Astrocyte (in vitro differentiated cells and primary cell): ENCODE data around the gene CRYAB. TPM values are rescaled to one million over a fixed set of nuclear protein-coding genes. Genes with fewer than 3 reads are reported as not detected.

ENCODE experiments used
- DNase-seq: peaks from one replicate; pipeline ENCODE4 v3.0.0-alpha.2; 2010; ENCODE audit warnings: low read depth
- FAIRE-seq: peaks from 2 replicates; lab custom pipeline; 2011; peaks lifted over from hg19 to GRCh38; lab: Jason Lieb, UNC
- H2AFZ ChIP-seq: 2 replicates; pipeline ENCODE4 v1.6.0; 2012; ENCODE audit warnings: low read depth, low read length, inconsistent platforms
- H3K27ac ChIP-seq: 2 replicates; pipeline ENCODE4 v1.5.1; 2011; ENCODE audit warnings: low read depth, low read length, inconsistent platforms
- H3K27me3 ChIP-seq: 2 replicates; pipeline ENCODE4 v1.6.0; 2011; ENCODE audit warnings: low read length, inconsistent platforms; ENCODE audit not compliant: insufficient read depth
- H3K36me3 ChIP-seq: 2 replicates; pipeline ENCODE4 v1.5.1; 2011; ENCODE audit warnings: low read length, inconsistent platforms; ENCODE audit not compliant: insufficient read depth
- H3K4me1 ChIP-seq: 2 replicates; pipeline ENCODE4 v1.5.1; 2011; ENCODE audit warnings: low read length, inconsistent platforms; ENCODE audit not compliant: insufficient read depth
- H3K4me2 ChIP-seq: 2 replicates; pipeline ENCODE4 v1.6.0; 2012; ENCODE audit warnings: low read length, inconsistent platforms
- H3K4me3 ChIP-seq: 2 replicates; pipeline ENCODE4 v1.5.1; 2011; ENCODE audit warnings: low read depth, mild to moderate bottlenecking, low read length, inconsistent platforms; ENCODE audit not compliant: insufficient read depth
- H3K79me2 ChIP-seq: 2 replicates; pipeline ENCODE4 v1.6.0; 2012; ENCODE audit warnings: mild to moderate bottlenecking, low read length, inconsistent platforms; ENCODE audit not compliant: insufficient read depth
- H3K9ac ChIP-seq: 2 replicates; pipeline ENCODE4 v1.6.0; 2012; ENCODE audit warnings: mild to moderate bottlenecking, low read length, inconsistent platforms
- H3K9me3 ChIP-seq: 2 replicates; pipeline ENCODE4 v1.5.1; 2012; ENCODE audit warnings: low read depth, mild to moderate bottlenecking, low read length, inconsistent platforms; ENCODE audit not compliant: insufficient read depth
- H4K20me1 ChIP-seq: 2 replicates; pipeline ENCODE4 v1.6.0; 2012; ENCODE audit warnings: low read length, inconsistent platforms; ENCODE audit not compliant: insufficient read depth
- H3K27ac Mint-ChIP-seq: one replicate; pipeline ENCODE4 v1.8.0; 2021; ENCODE audit warnings: mild to moderate bottlenecking, mixed read lengths; ENCODE audit not compliant: unreplicated experiment
- H3K27me3 Mint-ChIP-seq: one replicate; pipeline ENCODE4 v1.8.0; 2021; ENCODE audit warnings: low read depth, mixed read lengths; ENCODE audit not compliant: unreplicated experiment
- H3K36me3 Mint-ChIP-seq: one replicate; pipeline ENCODE4 v1.8.0; 2021; ENCODE audit warnings: low read depth, mixed read lengths; ENCODE audit not compliant: unreplicated experiment
- H3K4me1 Mint-ChIP-seq: one replicate; pipeline ENCODE4 v1.8.0; 2021; ENCODE audit warnings: low read depth, mixed read lengths; ENCODE audit not compliant: unreplicated experiment
- H3K4me3 Mint-ChIP-seq: one replicate; pipeline ENCODE4 v1.8.0; 2021; ENCODE audit warnings: mild to moderate bottlenecking, moderate library complexity, mixed read lengths; ENCODE audit not compliant: unreplicated experiment
- H3K9me3 Mint-ChIP-seq: one replicate; pipeline ENCODE4 v1.8.0; 2021; ENCODE audit warnings: mild to moderate bottlenecking, mixed read lengths; ENCODE audit not compliant: unreplicated experiment
- CTCF ChIP-seq: IDR thresholded peaks from 2 replicates; pipeline ENCODE4 v1.5.1; 2011; ENCODE audit warnings: low read depth, mild to moderate bottlenecking, inconsistent platforms, low read length, moderate library complexity; ENCODE audit not compliant: insufficient read depth
- EZH2 ChIP-seq: IDR thresholded peaks from 2 replicates; pipeline ENCODE4 v1.6.1; 2012; ENCODE audit warnings: mild to moderate bottlenecking, low read length, inconsistent platforms; ENCODE audit not compliant: insufficient read depth
- total RNA-seq: library from RNA; stranded (reverse); gene quantifications from 2 replicates; pipeline ENCODE4 v1.2.1, GENCODE V29; 2021

CRYAB gene
- total RNA-seq, 1 donor from 2014 or later, result 5.7 TPM

DNA sequence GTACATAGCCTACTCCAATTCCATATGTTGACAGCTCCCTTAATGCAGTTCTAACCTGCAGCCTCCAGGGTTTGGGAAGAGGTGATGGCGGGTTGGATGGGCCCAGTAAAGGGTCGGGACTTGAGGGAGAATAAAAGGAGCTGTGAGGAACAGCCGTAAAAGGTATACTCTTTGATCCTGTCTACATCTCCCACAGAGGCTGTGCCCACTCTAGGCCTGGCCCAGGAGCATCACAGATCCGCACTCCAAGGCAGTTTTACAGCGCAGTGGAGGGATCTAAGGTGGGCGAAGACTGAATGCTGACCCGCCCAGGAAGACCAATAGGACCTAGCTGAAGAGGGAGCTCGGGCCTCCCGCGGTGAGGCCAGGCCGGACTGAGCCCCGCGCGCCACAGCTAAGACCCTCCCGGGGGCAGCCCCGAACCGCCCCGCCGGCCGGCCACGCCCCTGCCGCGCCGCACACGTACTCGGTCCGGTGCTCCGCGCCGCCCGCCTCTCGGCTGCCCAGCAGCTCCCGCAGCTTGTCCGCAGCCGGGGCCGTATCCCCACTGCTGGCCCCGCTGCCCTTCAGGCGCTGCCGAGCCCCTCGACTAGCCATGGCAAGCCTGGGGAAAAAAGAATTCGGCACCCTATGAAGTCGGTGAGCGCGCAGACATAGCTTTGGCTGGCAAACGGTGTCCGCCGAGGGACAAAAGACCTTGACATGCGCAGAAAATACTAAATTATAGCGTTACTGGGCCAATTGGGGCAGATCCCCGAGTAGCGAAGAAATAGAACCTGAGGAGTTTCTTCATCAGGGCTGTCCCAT, 40.5 kb downstream of the CRYAB start, which contains the start of gene ALG9:
Gene ALG9, minus strand, starts transcription at position 696 of the 807 bp plus-strand sequence. Its CDS starts 99 bp downstream, at position 597.
- peak within 1 kb of the TSS; percentile 82 for H3K4me2 ChIP-seq
- H3K4me1 ChIP-seq, result peaks cover 9% of the 10 kb centered on the region
- H4K20me1 ChIP-seq, result no peaks in the 10 kb centered on the region
- peak; percentile 67 for FAIRE-seq
- H3K9me3 Mint-ChIP-seq, result no peaks in the 10 kb centered on the region
- H3K4me1 Mint-ChIP-seq, result peaks cover 2% of the 10 kb centered on the region
- H3K9me3 ChIP-seq, result no peaks in the 10 kb centered on the region
- peak within 1 kb of the TSS; percentile 85 for H3K4me3 ChIP-seq
- peak within 1 kb of the TSS; percentile 90 for H2AFZ ChIP-seq
- peaks cover 6% of the 10 kb centered on the region for H3K36me3 ChIP-seq
- no peaks in the 10 kb centered on the region for H3K27me3 ChIP-seq
- peak within 1 kb of the TSS; percentile 73 for H3K27ac Mint-ChIP-seq
- peak within 1 kb of the TSS; percentile 95 for H3K4me3 Mint-ChIP-seq
- peak within 1 kb of the TSS; percentile 83 for H3K27ac ChIP-seq
- peaks cover 6% of the 10 kb centered on the region for H3K36me3 Mint-ChIP-seq
- no peaks in the 10 kb centered on the region for H3K27me3 Mint-ChIP-seq
- DNase-seq, result peak; percentile 78
- peaks cover 9% of the 10 kb centered on the region for H3K79me2 ChIP-seq
- TF ChIP-seq EZH2, result no peak
- TF ChIP-seq CTCF, result peak; percentile 26
- peak within 1 kb of the TSS; percentile 86 for H3K9ac ChIP-seq

DNA sequence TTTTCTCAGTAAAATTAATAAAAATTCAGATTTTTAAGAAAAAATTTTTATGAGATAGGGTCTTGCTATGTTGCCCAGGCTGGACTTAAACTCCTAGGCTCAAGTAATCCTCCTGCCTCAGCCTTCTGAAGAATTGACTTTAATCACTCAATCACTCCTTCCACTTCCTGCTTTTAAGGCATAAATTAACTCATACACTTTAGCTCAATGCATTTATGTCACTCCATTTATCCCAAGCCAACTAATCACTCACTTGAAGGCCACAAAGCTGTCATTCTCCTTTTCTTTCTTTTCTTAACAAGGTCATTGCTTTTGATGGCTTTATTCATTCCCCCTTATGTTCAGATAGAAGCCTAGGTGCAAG, 41.1 kb downstream of the CRYAB start:
- Histone ChIP-seq H3K27ac (no peak overlapping the region), H3K4me2 (peak overlapping the region; percentile 82), H3K27me3 (no peaks in the 10 kb centered on the region), H2AFZ (peak overlapping the region; percentile 90), H3K9ac (peak overlapping the region; percentile 86), H3K36me3 (peaks cover 6% of the 10 kb centered on the region), H3K4me1 (peaks cover 9% of the 10 kb centered on the region), H3K9me3 (no peaks in the 10 kb centered on the region), H3K79me2 (peaks cover 9% of the 10 kb centered on the region), H4K20me1 (no peaks in the 10 kb centered on the region), H3K4me3 (peak overlapping the region; percentile 85)
- DNase-seq (no peak), FAIRE-seq (no peak)
- H3K27me3 Mint-ChIP-seq, result no peaks in the 10 kb centered on the region
- H3K4me1 Mint-ChIP-seq, result peaks cover 2% of the 10 kb centered on the region
- no peak for TF ChIP-seq EZH2
- no peak for TF ChIP-seq CTCF
- no peaks in the 10 kb centered on the region for H3K9me3 Mint-ChIP-seq
- peak overlapping the region; percentile 95 for H3K4me3 Mint-ChIP-seq
- H3K27ac Mint-ChIP-seq, result no peak overlapping the region
- peaks cover 4% of the 10 kb centered on the region for H3K36me3 Mint-ChIP-seq

DNA sequence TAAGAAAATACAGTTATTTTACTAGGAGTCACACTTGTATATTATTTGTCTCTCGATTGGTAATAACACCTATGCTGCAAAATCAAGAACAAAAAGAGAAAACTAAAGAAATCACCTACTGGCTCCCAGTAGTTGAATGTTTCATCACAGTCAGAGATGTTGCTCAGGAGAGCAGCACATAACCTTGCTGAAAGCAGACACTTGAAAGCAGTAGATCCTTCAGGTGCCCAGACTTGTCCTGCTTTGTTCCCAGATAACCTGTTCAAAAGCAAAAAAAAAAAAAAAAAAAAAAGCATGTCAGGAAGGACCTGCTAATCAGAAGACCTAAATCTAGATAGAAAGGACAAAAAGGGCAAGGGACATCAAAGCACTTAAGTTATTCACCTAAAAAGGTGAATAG, 41.5 kb downstream of the CRYAB start:
- no peaks in the 10 kb centered on the region for H3K9me3 ChIP-seq
- peaks cover 2% of the 10 kb centered on the region for H3K4me1 Mint-ChIP-seq
- H3K27ac ChIP-seq, result no peak overlapping the region
- H3K4me1 ChIP-seq, result peaks cover 9% of the 10 kb centered on the region
- no peak overlapping the region for H3K27ac Mint-ChIP-seq
- no peaks in the 10 kb centered on the region for H3K27me3 Mint-ChIP-seq
- H3K9ac ChIP-seq, result no peak overlapping the region
- H4K20me1 ChIP-seq, result no peaks in the 10 kb centered on the region
- no peak overlapping the region for H3K4me3 Mint-ChIP-seq
- H3K4me2 ChIP-seq, result peak overlapping the region; percentile 82
- TF ChIP-seq EZH2 (no peak), CTCF (no peak)
- FAIRE-seq, result no peak
- H3K4me3 ChIP-seq, result peak overlapping the region; percentile 85
- H3K36me3 Mint-ChIP-seq, result peaks cover 4% of the 10 kb centered on the region
- peaks cover 8% of the 10 kb centered on the region for H3K36me3 ChIP-seq
- H2AFZ ChIP-seq, result no peak overlapping the region
- H3K27me3 ChIP-seq, result no peaks in the 10 kb centered on the region
- DNase-seq, result no peak
- H3K79me2 ChIP-seq, result peaks cover 9% of the 10 kb centered on the region
- no peaks in the 10 kb centered on the region for H3K9me3 Mint-ChIP-seq
